Airway epithelial cell (primary cell): ENCODE measurements around the gene LCMT1. TPM values are rescaled to one million over a fixed set of nuclear protein-coding genes. Genes with fewer than 3 reads are reported as not detected.

ENCODE experiments used
- total RNA-seq: library from RNA; depleted of rRNA; stranded (reverse); fragments of >200 nt; gene quantifications from 2 replicates; pipeline ENCODE4 v1.2.3, GENCODE V29; 2015

The LCMT1 gene
- total RNA-seq = 25.8 and 34.7 TPM in 2 replicates

DNA sequence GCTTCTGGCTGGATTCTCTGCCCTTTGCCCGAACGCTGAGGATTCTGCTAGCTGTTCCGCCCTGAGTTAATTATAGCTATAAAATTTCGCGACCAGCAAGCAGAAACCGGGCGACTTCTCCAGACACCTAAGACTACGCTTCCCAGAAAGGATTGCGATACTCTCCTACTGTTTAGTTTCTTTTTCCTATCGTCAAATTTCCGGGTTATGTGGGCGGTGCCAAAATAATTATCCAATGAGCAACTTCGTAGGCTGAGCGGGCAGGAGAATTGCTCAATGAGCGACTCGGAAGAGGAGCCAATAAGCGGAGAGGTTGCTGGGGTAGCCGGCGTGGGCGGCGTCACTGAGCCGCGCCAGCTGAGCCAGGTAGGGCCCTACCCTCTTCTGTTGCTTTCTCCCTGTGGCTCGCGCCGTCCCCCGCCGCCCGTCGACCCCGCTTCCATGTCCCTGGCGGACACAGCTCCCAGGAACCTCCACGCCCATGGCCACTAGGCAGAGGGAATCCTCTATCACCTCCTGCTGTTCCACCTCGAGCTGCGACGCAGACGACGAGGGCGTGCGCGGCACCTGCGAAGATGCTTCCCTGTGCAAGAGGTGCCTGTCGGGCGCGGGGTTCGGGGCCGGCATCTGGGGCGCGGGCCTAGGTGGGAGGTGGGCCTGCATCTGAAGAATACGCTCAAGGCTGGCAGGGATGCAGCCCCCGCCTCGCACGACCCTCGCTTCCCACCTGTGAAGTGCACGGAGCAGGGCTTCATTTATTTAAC lies at the start of gene LCMT1:
Gene LCMT1 (plus strand): TSS at position 340 of the 764 bp plus-strand sequence. CDS start 142 bp downstream, at position 482.

Other genes with a start within 250 kb of the LCMT1 start
- gene ARHGAP17, start 96.4 kb upstream of the LCMT1 start, total RNA-seq = 10.6 and 26.9 TPM in 2 replicates
- not detected in 2 replicates for gene AQP8, start 105.2 kb downstream of the LCMT1 start, total RNA-seq
- gene ZKSCAN2, start 146.1 kb downstream of the LCMT1 start, total RNA-seq = 1.4 and 3.0 TPM in 2 replicates